Ovary (tissue), 9 donors: ENCODE measurements around the gene UPK2. TPM values are rescaled to one million over a fixed set of nuclear protein-coding genes. Genes with fewer than 3 reads are reported as not detected.
A peak's percentile ranks its signal among the peaks of the same experiment; 100 is the strongest.

ENCODE experiments used
- DNase-seq, 5 donors: peaks; one replicate each; pipeline ENCODE4 v3.0.0-alpha.2; 2019 to 2020
- H3K27ac ChIP-seq, 2 donors: fragments of 200-600 bp; one replicate each; pipeline versions ENCODE4 v1.5.1 to v1.8.0; 2019 to 2022
- H3K27me3 ChIP-seq: fragments of 200-600 bp; one replicate; pipeline ENCODE4 v1.8.0; 2022
- H3K36me3 ChIP-seq: fragments of 200-600 bp; sonication (generic); one replicate; pipeline ENCODE4 v1.5.1; 2019
- H3K4me1 ChIP-seq: one replicate; pipeline ENCODE4 v1.8.1; 2013; ENCODE audit warnings: mild to moderate bottlenecking, moderate library complexity; ENCODE audit not compliant: insufficient read depth
- H3K4me3 ChIP-seq: fragments of 200-600 bp; sonication (generic); one replicate; pipeline ENCODE4 v1.5.1; 2017
- H3K9me3 ChIP-seq, 2 donors: fragments of 200-600 bp in 1 of 2; sonication (generic) in 1 of 2; one replicate each; pipeline versions ENCODE4 v1.5.1 to v1.8.1; 2013 to 2019; ENCODE audit warnings: mild to moderate bottlenecking in 1 of 2, moderate library complexity in 1 of 2
- CTCF ChIP-seq, 3 donors: fragments of 450-650 bp in 2 of 3; fragments of 200-600 bp in 1 of 3; IDR thresholded peaks; one replicate each; pipeline versions ENCODE4 v1.5.1 to v1.8.0; 2016 to 2022; ENCODE audit warnings: antibody characterized with exemption in 3 of 3, mild to moderate bottlenecking in 1 of 3
- EP300 ChIP-seq: sonication (generic); formaldehyde crosslinking; IDR thresholded peaks from one replicate; pipeline ENCODE4 v1.6.1; 2017; ENCODE audit warnings: antibody characterized with exemption
- POLR2A ChIP-seq: fragments of 450-650 bp; IDR thresholded peaks from one replicate; pipeline ENCODE4 v1.6.1; 2017; ENCODE audit warnings: antibody characterized with exemption, mild to moderate bottlenecking, moderate library complexity
- WGBS, 3 donors: extraction: QIAGEN DNeasy Blood & Tissue Kit in 1 of 3; methylation state at CpG; one replicate each; pipeline versions ENCODE4 v1.1.5 to v1.1.7; 2013 to 2017; 5-methylcytosine and 5-hydroxymethylcytosine counted together
- intact Hi-C, 4 donors: fragments of 100-400 bp; cut with DNase I; formaldehyde crosslinking; loops; one replicate each; pipeline versions ENCODE4 v1.11.0 to v1.15.1; 2022 to 2023
- polyA plus RNA-seq, 2 donors: library from polyadenylated mRNA; stranded (reverse); fragments of 200-250 nt in 1 of 2; fragments of 350-450 nt in 1 of 2; fragmentation: Illumina TruSeq in 1 of 2; extraction: RNeasy Lipid Tissue Mini Kit (QIAGEN cat#74804) in 1 of 2; gene quantifications; one replicate each; pipeline ENCODE4 v1.2.3, GENCODE V29; 2013 to 2014
- total RNA-seq, 7 donors: library from RNA; depleted of rRNA in 2 of 7; stranded (reverse); fragments of >200 nt in 2 of 7; fragmentation: NEBNext Ultra II Directional in 3 of 7; extraction: Animal tissue kit (Norgen Biotek cat#: 25700) in 3 of 7; gene quantifications; one replicate each; pipeline versions ENCODE4 v1.1.0 to v1.2.4, GENCODE V29; 2016 to 2023
- donor health status: DM: no; HTN: no; CAD: no; lungs with moderate emphysema.
- donor health status: DM: no; HTN: no; CAD: no.
- donor health status: Bipolar disorder and iron deficiency.
- donor health status: DM: yes; HTN: yes; CAD: no.
- donor health status: DM: no; HTN: no; CAD: no.
- donor health status: DM: yes; HTN: yes; CAD: no.

UPK2 gene
- total and polyA plus RNA-seq, 9 donors: 0.13 TPM; not detected in 8

- Histone ChIP-seq H3K27me3 (no peaks in the 10 kb centered on the region), H3K27ac (peak overlapping the region; percentile 76 to 90), H3K4me1 (peaks cover 3% of the 10 kb centered on the region), H3K4me3 (peak overlapping the region; percentile 98), H3K9me3 (no peaks in the 10 kb centered on the region), H3K36me3 (no peaks in the 10 kb centered on the region)
- WGBS, 3 donors: 0 to 1% (median 0%) methylated on average over 32 of the region's 32 CpGs
- intact Hi-C loops: loop anchor here in 2 of 4 donors (1.0 to 2.0 kb wide), 3 partner anchors 19 to 137 kb away; partner anchors contain the start of gene DDX6 (in 1 of the 2)
- peak; percentile 35 for TF ChIP-seq POLR2A
- TF ChIP-seq EP300: no peak
- TF ChIP-seq CTCF (IDR thresholded peaks at IDR 0.05): peak; percentile 88 to 98 (median 98)
- peak; percentile 92 to 95 (median 95) for DNase-seq
These were observed 27.8 kb upstream of the UPK2 start for GRCh38 chr11:118928101-118928869.

DNA sequence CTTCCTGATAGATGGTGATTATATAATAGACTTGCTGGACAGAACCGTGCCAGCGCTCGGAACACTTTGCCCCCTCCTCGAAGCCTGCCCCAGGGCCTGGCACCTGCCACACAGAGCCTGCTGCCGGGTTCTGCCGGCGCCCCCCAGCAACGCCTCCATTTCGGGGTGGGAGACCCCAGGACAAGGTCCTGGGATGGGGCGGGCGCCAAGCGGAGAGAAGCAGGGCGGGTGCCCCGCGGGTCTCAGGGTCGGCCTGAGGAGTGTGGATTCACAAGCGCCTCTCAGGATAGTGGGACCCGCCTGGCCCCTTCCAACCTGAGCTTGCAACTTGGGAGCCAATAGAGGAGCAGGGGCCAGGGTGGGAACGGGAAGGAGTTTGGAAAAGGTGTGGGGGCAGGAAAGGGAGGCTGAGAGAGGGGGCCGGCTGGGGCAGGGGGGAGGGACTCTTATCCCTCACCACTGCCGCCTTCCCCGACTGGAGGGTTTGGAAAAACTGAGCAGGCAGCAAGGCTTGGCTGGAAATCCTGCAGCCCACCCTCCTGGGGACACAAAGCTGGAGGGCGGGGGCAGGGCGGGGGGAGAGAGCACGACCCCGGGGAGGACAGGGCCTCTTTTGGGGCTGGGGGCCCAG lies 27.1 kb upstream of the UPK2 start:
- Histone ChIP-seq H3K9me3 (no peaks in the 10 kb centered on the region), H3K27ac (peak overlapping the region; percentile 76 to 90), H3K4me1 (peaks cover 4% of the 10 kb centered on the region), H3K27me3 (no peaks in the 10 kb centered on the region), H3K4me3 (peak overlapping the region; percentile 98), H3K36me3 (no peaks in the 10 kb centered on the region)
- no peak for TF ChIP-seq CTCF (IDR thresholded peaks at IDR 0.05)
- TF ChIP-seq EP300: no peak
- intact Hi-C loops: loop anchor here in 3 of 4 donors (1.0 to 2.0 kb wide), 4 partner anchors 20 to 138 kb away; partner anchors contain the start of gene DDX6 (in 1 of the 3)
- DNase-seq: peak in 3 of 5 donors; percentile 76 to 81 (median 81)
- WGBS, 3 donors: 0 to 1% (median 0%) methylated on average over 25 to 26 of the region's 26 CpGs

- intact Hi-C loops: loop anchor here (1.0 to 5.0 kb wide), 5 partner anchors 21 to 242 kb away; partner anchors contain the start of gene DDX6 (in 1 of the 4)
- TF ChIP-seq EP300 (no peak), CTCF (IDR thresholded peaks at IDR 0.05) (no peak), POLR2A (no peak)
- 0% methylated on average over 24 of the region's 26 CpGs for WGBS, 3 donors
These were observed 26.5 kb upstream of the UPK2 start for GRCh38 chr11:118929501-118930093.

DNA sequence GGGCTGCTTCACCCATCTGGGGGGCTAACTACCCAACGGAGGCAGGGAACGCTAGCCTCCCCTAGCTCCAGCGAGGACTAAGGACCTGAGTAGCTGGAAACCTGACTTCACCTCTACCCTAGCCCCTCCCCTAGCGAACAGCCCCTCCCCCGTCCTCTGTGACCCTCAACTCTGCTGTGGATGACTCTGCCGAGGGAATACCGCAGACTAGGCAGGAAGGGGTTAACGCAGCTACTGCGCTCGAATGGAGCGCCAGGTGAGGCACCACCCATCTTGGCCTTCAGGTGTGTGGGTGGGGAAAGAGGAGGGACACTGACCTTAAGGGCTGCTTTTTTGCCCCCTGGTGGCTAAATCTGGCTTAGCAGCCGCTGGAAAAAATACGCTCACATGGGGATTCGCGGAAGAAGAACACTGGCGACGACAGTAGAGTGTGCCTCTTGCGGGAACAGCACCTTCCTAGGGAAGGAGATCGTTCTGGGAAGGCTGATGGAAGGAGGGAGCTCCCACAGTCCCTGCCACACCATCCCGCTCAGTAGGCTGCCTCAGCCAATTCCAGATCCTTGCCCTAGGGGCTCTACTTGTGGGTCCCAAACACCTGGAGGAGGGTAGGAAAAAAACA lies 25.9 kb upstream of the UPK2 start:
- TF ChIP-seq POLR2A (no peak), CTCF (IDR thresholded peaks at IDR 0.05) (peak; percentile 91 to 97 (median 95)), EP300 (peak; percentile 50)
- no peaks in the 10 kb centered on the region for H3K27me3 ChIP-seq
- no peaks in the 10 kb centered on the region for H3K9me3 ChIP-seq
- H3K4me1 ChIP-seq: peaks cover 4% of the 10 kb centered on the region
- DNase-seq: peak; percentile 80 to 92 (median 89)
- H3K27ac ChIP-seq: peak overlapping the region; percentile 76 to 90
- H3K4me3 ChIP-seq: peak overlapping the region; percentile 98
- 1 to 2% (median 1%) methylated on average over 20 of the region's 20 CpGs for WGBS, 3 donors
- intact Hi-C loops: loop anchor here in 2 of 4 donors (5.0 kb wide), 2 partner anchors 143 to 243 kb away; no protein-coding TSS in a partner anchor
- no peaks in the 10 kb centered on the region for H3K36me3 ChIP-seq

More at GRCh38 chr11:118929501-118930093, 26.5 kb upstream of the UPK2 start:
- peak; percentile 86 to 92 (median 91) for DNase-seq
- H3K27me3 ChIP-seq: no peaks in the 10 kb centered on the region
- H3K36me3 ChIP-seq: no peaks in the 10 kb centered on the region
- H3K27ac ChIP-seq: peak overlapping the region; percentile 76 to 90
- H3K4me1 ChIP-seq: peaks cover 4% of the 10 kb centered on the region
- no peaks in the 10 kb centered on the region for H3K9me3 ChIP-seq
- H3K4me3 ChIP-seq: peak overlapping the region; percentile 98
